Liver (tissue), 9 donors: ENCODE measurements around the gene DUOXA1. TPM values are rescaled to one million over a fixed set of nuclear protein-coding genes. Genes with fewer than 3 reads are reported as not detected.

Experiments
- DNase-seq: peaks from one replicate; pipeline ENCODE4 v3.0.0-alpha.2; 2017; ENCODE audit warnings: low spot score
- H3K27ac ChIP-seq, 2 donors: one replicate each; pipeline ENCODE4 v1.7.0; 2013; ENCODE audit warnings: inconsistent platforms in 2 of 2, low read length in 2 of 2, control low read depth in 1 of 2, low read depth in 1 of 2, mild to moderate bottlenecking in 1 of 2
- H3K27me3 ChIP-seq, 4 donors: one replicate each; pipeline versions ENCODE4 v1.6.1 to v1.7.0; 2013; ENCODE audit warnings: low read length in 3 of 4, inconsistent platforms in 1 of 4, mild to moderate bottlenecking in 1 of 4, moderate library complexity in 1 of 4; ENCODE audit not compliant: control insufficient read depth in 4 of 4, insufficient read depth in 4 of 4
- H3K36me3 ChIP-seq, 4 donors: one replicate each; pipeline versions ENCODE4 v1.6.1 to v1.7.0; 2013; ENCODE audit warnings: low read length in 3 of 4, mild to moderate bottlenecking in 3 of 4, low read depth in 1 of 4, moderate library complexity in 1 of 4; ENCODE audit not compliant: control insufficient read depth in 4 of 4, insufficient read depth in 3 of 4
- H3K4me1 ChIP-seq, 4 donors: one replicate each; pipeline versions ENCODE4 v1.6.1 to v1.7.0; 2013; ENCODE audit warnings: low read length in 3 of 4, mild to moderate bottlenecking in 3 of 4, moderate library complexity in 1 of 4; ENCODE audit not compliant: control insufficient read depth in 4 of 4, insufficient read depth in 4 of 4
- H3K4me3 ChIP-seq, 3 donors: one replicate each; pipeline versions ENCODE4 v1.6.1 to v1.7.0; 2013; ENCODE audit warnings: low read length in 3 of 3, control low read depth in 1 of 3, low read depth in 1 of 3, mild to moderate bottlenecking in 1 of 3
- H3K9ac ChIP-seq, 2 donors: one replicate each; pipeline ENCODE4 v1.7.0; 2013; ENCODE audit warnings: low read length in 2 of 2, mild to moderate bottlenecking in 2 of 2, moderate library complexity in 2 of 2, control low read depth in 1 of 2, low read depth in 1 of 2
- H3K9me3 ChIP-seq, 4 donors: one replicate each; pipeline versions ENCODE4 v1.6.1 to v1.7.0; 2013; ENCODE audit warnings: low read length in 3 of 4; ENCODE audit not compliant: control insufficient read depth in 4 of 4
- CTCF ChIP-seq: fragments of 150-350 bp; IDR thresholded peaks from 2 replicates; pipeline ENCODE4 v1.5.1; 2017; ENCODE audit warnings: improper control_type of control experiment, low read depth, low read length; ENCODE audit not compliant: missing input control
- FOXA1 ChIP-seq: IDR thresholded peaks from 2 replicates; pipeline ENCODE4 v1.6.1; 2016; ENCODE audit warnings: antibody characterized with exemption
- FOXA2 ChIP-seq: IDR thresholded peaks from 2 replicates; pipeline ENCODE4 v1.6.1; 2016; ENCODE audit warnings: antibody characterized with exemption
- HNF4G ChIP-seq: IDR thresholded peaks from 2 replicates; pipeline ENCODE4 v1.6.1; 2016; ENCODE audit warnings: antibody characterized with exemption
- JUND ChIP-seq, 2 donors: IDR thresholded peaks; 2 replicates each; pipeline ENCODE4 v1.6.1; 2016; ENCODE audit warnings: antibody characterized with exemption in 2 of 2
- MAX ChIP-seq: IDR thresholded peaks from 2 replicates; pipeline ENCODE4 v1.6.1; 2016; ENCODE audit warnings: antibody characterized with exemption
- NR2F2 ChIP-seq: IDR thresholded peaks from 2 replicates; pipeline ENCODE4 v1.6.1; 2016; ENCODE audit warnings: antibody characterized with exemption
- RAD21 ChIP-seq, 2 donors: IDR thresholded peaks; 2 replicates each; pipeline ENCODE4 v1.6.1; 2016; ENCODE audit warnings: antibody characterized with exemption in 2 of 2, mild to moderate bottlenecking in 2 of 2
- RXRA ChIP-seq, 2 donors: IDR thresholded peaks; 2 replicates each; pipeline ENCODE4 v1.6.1; 2017 to 2018; ENCODE audit warnings: antibody characterized with exemption in 2 of 2, mild to moderate bottlenecking in 1 of 2
- SP1 ChIP-seq: IDR thresholded peaks from 2 replicates; pipeline ENCODE4 v1.6.1; 2018; ENCODE audit warnings: antibody characterized with exemption, mild to moderate bottlenecking
- ZBTB33 ChIP-seq: IDR thresholded peaks from 2 replicates; pipeline ENCODE4 v1.6.1; 2016; ENCODE audit warnings: antibody characterized with exemption
- WGBS: extraction: QIAGEN DNeasy Blood & Tissue Kit; methylation state at CpG from one replicate; pipeline ENCODE4 v1.1.7; 2013; 5-methylcytosine and 5-hydroxymethylcytosine counted together
- polyA plus RNA-seq, 2 donors: library from polyadenylated mRNA; stranded (reverse) in 1 of 2; unstranded in 1 of 2; fragments of 200-250 nt in 1 of 2; fragments of >200 nt in 1 of 2; fragmentation: Nextera tagmentation in 1 of 2; extraction: Ambion mirVana in 1 of 2; gene quantifications; one replicate each; pipeline versions ENCODE4 v1.2.1 to v1.2.3, GENCODE V29; 2013 to 2015
- total RNA-seq, 2 donors: library from RNA; depleted of rRNA; stranded (reverse); fragments of >200 nt; gene quantifications; one replicate each; pipeline ENCODE4 v1.2.3, GENCODE V29; 2014
- donor health status: healthy.
- donor health status: healthy.
- donor health status: healthy.
- donor health status: healthy.
- donor health status: healthy.

The DUOXA1 gene
- total and polyA plus RNA-seq, 4 donors = 0.02 TPM; not detected in 3

DNA sequence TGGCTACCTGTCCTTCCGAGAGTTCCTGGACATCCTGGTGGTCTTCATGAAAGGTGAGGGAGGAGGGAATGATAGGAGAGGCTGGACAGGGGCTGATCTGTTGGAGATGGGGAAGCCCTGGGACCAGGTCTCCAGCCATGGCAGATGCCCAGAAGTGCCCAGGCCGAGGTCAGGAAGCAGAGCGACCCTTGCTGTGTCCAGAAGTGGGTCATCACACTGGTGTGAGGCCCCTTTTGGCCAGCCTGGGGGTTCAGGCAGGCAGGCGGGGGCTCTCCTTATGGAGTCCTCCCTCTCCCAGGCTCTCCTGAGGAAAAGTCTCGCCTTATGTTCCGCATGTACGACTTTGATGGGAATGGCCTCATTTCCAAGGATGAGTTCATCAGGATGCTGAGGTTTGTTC, 17.9 kb upstream of the DUOXA1 start:
- Histone ChIP-seq H3K4me3 (no peak overlapping the region), H3K9me3 (no peaks in the 10 kb centered on the region), H3K9ac (no peak overlapping the region), H3K27me3 (no peaks in the 10 kb centered on the region), H3K36me3 (no peaks in the 10 kb centered on the region), H3K4me1 (no peaks in the 10 kb centered on the region), H3K27ac (no peak overlapping the region)
- WGBS = 97% methylated on average over 7 of the region's 7 CpGs
- no peak for DNase-seq
- TF ChIP-seq ZBTB33 = no peak
- no peak for TF ChIP-seq RXRA (IDR thresholded peaks at IDR 0.05)
- no peak for TF ChIP-seq FOXA1
- TF ChIP-seq JUND (IDR thresholded peaks at IDR 0.05) = no peak
- TF ChIP-seq MAX = no peak
- TF ChIP-seq FOXA2 = no peak

DNA sequence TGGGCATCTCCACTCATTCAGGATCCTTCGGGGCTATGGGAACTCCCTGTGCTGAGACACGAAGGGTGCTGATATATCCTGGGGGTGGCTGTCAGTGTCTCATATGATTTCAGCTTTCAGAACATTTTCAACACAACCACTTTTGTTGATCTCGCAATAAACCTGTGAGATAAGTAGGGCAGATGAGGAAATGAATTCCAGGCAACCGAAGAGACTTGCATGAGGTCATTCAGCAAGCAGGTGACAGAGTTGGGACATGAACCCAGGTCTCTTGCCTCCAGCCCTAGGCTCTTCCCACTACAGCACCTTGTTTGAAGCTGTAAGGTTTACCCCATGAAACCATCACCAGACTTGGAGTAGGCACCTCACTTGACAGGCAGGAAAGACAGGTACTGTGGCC, 16.7 kb upstream of the DUOXA1 start:
- no peaks in the 10 kb centered on the region for H3K4me1 ChIP-seq
- H3K9me3 ChIP-seq = no peaks in the 10 kb centered on the region
- DNase-seq = no peak
- no peaks in the 10 kb centered on the region for H3K36me3 ChIP-seq
- TF ChIP-seq RXRA (IDR thresholded peaks at IDR 0.05) (no peak), CTCF (no peak), NR2F2 (no peak), FOXA2 (no peak), JUND (IDR thresholded peaks at IDR 0.05) (no peak), HNF4G (no peak)
- no peak overlapping the region for H3K9ac ChIP-seq
- 77% methylated on average over 4 of the region's 4 CpGs for WGBS
- H3K27me3 ChIP-seq = no peaks in the 10 kb centered on the region
- H3K27ac ChIP-seq = no peak overlapping the region
- no peak overlapping the region for H3K4me3 ChIP-seq

DNA sequence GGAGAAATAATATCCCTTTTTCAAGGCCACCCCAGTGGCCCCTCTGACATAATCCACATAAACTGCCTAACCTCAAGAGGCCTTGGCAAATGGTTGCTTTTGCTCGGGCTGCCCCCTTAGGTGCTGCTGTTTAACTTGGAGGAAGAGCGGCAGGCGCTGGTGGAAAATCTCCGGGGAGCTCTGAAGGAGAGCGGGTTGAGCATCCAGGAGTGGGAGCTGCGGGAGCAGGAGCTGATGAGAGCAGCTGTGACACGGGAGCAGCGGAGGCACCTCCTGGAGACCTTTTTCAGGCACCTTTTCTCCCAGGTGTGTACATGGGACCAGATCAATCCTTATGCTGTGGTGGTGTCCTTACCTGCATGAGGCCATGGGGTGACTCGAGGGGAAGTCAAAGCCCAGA, 15.1 kb upstream of the DUOXA1 start:
- no peaks in the 10 kb centered on the region for H3K9me3 ChIP-seq
- no peaks in the 10 kb centered on the region for H3K27me3 ChIP-seq
- WGBS = 86% methylated on average over 9 of the region's 9 CpGs
- no peak overlapping the region for H3K4me3 ChIP-seq
- peaks cover 0 to 1% (median 0%) of the 10 kb centered on the region in 4 donors for H3K4me1 ChIP-seq
- no peaks in the 10 kb centered on the region for H3K36me3 ChIP-seq
- H3K9ac ChIP-seq = no peak overlapping the region
- no peak for DNase-seq
- H3K27ac ChIP-seq = no peak overlapping the region
- no peak for TF ChIP-seq RAD21 (IDR thresholded peaks at IDR 0.05)
- TF ChIP-seq RXRA (IDR thresholded peaks at IDR 0.05) = no peak
- TF ChIP-seq CTCF = no peak
- no peak for TF ChIP-seq FOXA2
- no peak for TF ChIP-seq SP1
- TF ChIP-seq NR2F2 = no peak
- TF ChIP-seq FOXA1 = no peak
